ENCODE measurements around the gene LALBA. TPM values are rescaled to one million over a fixed set of nuclear protein-coding genes. Genes with fewer than 3 reads are reported as not detected.
A peak's percentile ranks its signal among the peaks of the same experiment; 100 is the strongest.
"Not testable (repeated sequence)": the region's sequence is repeated elsewhere in the genome, so short reads cannot be mapped to it uniquely, and the experiment has no call there.

The LALBA gene
- total and polyA plus RNA-seq, 11 donors: not detected

GRCh38 chr12:48527891-48528670 lies 41.8 kb downstream of the LALBA start:
- no peaks in the 10 kb centered on the region for H3K27me3 ChIP-seq
- ATAC-seq (no peak), DNase-seq (peak in 1 of 5 donors; percentile 32)
- no peaks in the 10 kb centered on the region for H3K9me3 ChIP-seq
- H3K36me3 ChIP-seq: no peaks in the 10 kb centered on the region
- peaks cover 0 to 5% (median 0%) of the 10 kb centered on the region in 12 donors for H3K4me1 ChIP-seq
- 89 to 90% (median 89%) methylated on average over 41 to 44 of the region's 44 CpGs for WGBS, 4 donors
- no peak for TF ChIP-seq POLR2A (IDR thresholded peaks at IDR 0.05)
- no peak for TF ChIP-seq CTCF (IDR thresholded peaks at IDR 0.05)
- no peak overlapping the region for H3K4me3 ChIP-seq
- intact Hi-C loops (cut with DNase I): no loop called here
- H3K27ac ChIP-seq: no peak overlapping the region

GRCh38 chr12:48525332-48525731 lies 44.5 kb downstream of the LALBA start, which contains the start of gene OR8S1:
Gene OR8S1 (plus strand): TSS chr12:48525632. CDS start chr12:48525632, 0 bp downstream.
- no peak within 1 kb of the TSS for H3K4me3 ChIP-seq
- TF ChIP-seq CTCF (IDR thresholded peaks at IDR 0.05) (no peak), POLR2A (IDR thresholded peaks at IDR 0.05) (no peak)
- peaks cover 0 to 5% (median 0%) of the 10 kb centered on the region in 12 donors for H3K4me1 ChIP-seq
- H3K9me3 ChIP-seq: no peaks in the 10 kb centered on the region
- H3K27me3 ChIP-seq: no peaks in the 10 kb centered on the region
- H3K27ac ChIP-seq: no peak within 1 kb of the TSS
- DNase-seq (no peak), ATAC-seq (no peak)
- intact Hi-C loops (cut with DNase I): no loop called here
- WGBS, 4 donors: 75 to 92% (median 80%) methylated on average over 5 of the region's 5 CpGs
- H3K36me3 ChIP-seq: no peaks in the 10 kb centered on the region

GRCh38 chr12:48520381-48520780 lies 49.5 kb downstream of the LALBA start:
- ATAC-seq; H3K27ac ChIP-seq; H3K4me1 ChIP-seq; H3K4me3 ChIP-seq; DNase-seq; H3K9me3 ChIP-seq; H3K36me3 ChIP-seq; intact Hi-C loops (cut with DNase I); H3K27me3 ChIP-seq: not testable (repeated sequence)
- WGBS, 4 donors: 86 to 92% (median 89%) methylated on average over 15 to 24 of the region's 24 CpGs

Other genes with a start within 250 kb of the LALBA start
- 10 to 100 TPM; 12.6 to 21.1 (median 15.5) TPM for gene ZNF641, start 219.1 kb downstream of the LALBA start, total RNA-seq
- gene ZNF641, start 219.1 kb downstream of the LALBA start, polyA plus RNA-seq: 1 to 10 TPM; 6.9 to 8.0 TPM
- not detected for gene ANP32D, start 97.5 kb downstream of the LALBA start, total RNA-seq
- not detected for gene ANP32D, start 97.5 kb downstream of the LALBA start, polyA plus RNA-seq
- gene C12orf54, start 87.5 kb downstream of the LALBA start, total RNA-seq: not detected
- gene C12orf54, start 87.5 kb downstream of the LALBA start, polyA plus RNA-seq: not detected
- gene OR8S1, start 44.4 kb downstream of the LALBA start, total RNA-seq: not detected
- not detected for gene OR8S1, start 44.4 kb downstream of the LALBA start, polyA plus RNA-seq
- 10 to 100 TPM; 20.1 to 34.4 (median 24.0) TPM for gene KANSL2, start 112.2 kb upstream of the LALBA start, total RNA-seq
- gene KANSL2, start 112.2 kb upstream of the LALBA start, polyA plus RNA-seq: 10 to 100 TPM; 22.1 to 35.6 TPM
- 10 to 100 TPM; 11.0 to 29.7 (median 18.1) TPM for gene CCNT1, start 146.7 kb upstream of the LALBA start, total RNA-seq
- gene CCNT1, start 146.7 kb upstream of the LALBA start, polyA plus RNA-seq: 1 to 10 TPM; 2.4 to 5.4 TPM
- 100 to 1,000 TPM in 8 of 9 donors, 10 to 100 TPM in 1; 88.4 to 145 (median 106) TPM for gene ADCY6, start 219.0 kb upstream of the LALBA start, total RNA-seq
- gene ADCY6, start 219.0 kb upstream of the LALBA start, polyA plus RNA-seq: 10 to 100 TPM; 60.6 to 87.7 TPM
- 10 to 100 TPM in 1 of 9 donors, 1 to 10 TPM in 8; 3.2 to 11.2 (median 5.3) TPM for gene CACNB3, start 248.4 kb upstream of the LALBA start, total RNA-seq
- gene CACNB3, start 248.4 kb upstream of the LALBA start, polyA plus RNA-seq: 1 to 10 TPM; 4.4 to 5.7 TPM

All from heart left ventricle (tissue), 16 donors.